H1 (cell line): ENCODE results near the gene UNC80. TPM values are rescaled to one million over a fixed set of nuclear protein-coding genes. Genes with fewer than 3 reads are reported as not detected.

ENCODE experiments used
- CTCF ChIA-PET: fragments of 300-600 bp; sonication (Branson Sonifier 250); formaldehyde crosslinking; loops from one replicate; lab custom pipeline; 2021; ENCODE audit not compliant: partially characterized antibody; lab: Charles Lee
- POLR2A ChIA-PET: fragments of 300-600 bp; sonication (Branson Sonifier 250); formaldehyde crosslinking; loops from one replicate; lab custom pipeline; 2021; ENCODE audit warnings: inconsistent platforms; ENCODE audit not compliant: partially characterized antibody; lab: Charles Lee
- DNase-seq, 2 experiments: peaks; one replicate each; pipeline versions ENCODE4 v3.0.0 to v3.0.0-alpha.2; 2010 to 2022; ENCODE audit warnings: low spot score in 2 of 2, low read depth in 1 of 2, mixed read lengths in 1 of 2
- FAIRE-seq: peaks from 2 replicates; lab custom pipeline; 2011; peaks lifted over from hg19 to GRCh38; lab: Jason Lieb, UNC
- H2AFZ ChIP-seq: 2 replicates; pipeline ENCODE4 v1.8.1; 2012; ENCODE audit warnings: low read length, inconsistent platforms
- H2AK5ac ChIP-seq: 2 replicates; pipeline ENCODE4 v1.6.1; 2013; ENCODE audit warnings: low read depth, low read length
- H2BK120ac ChIP-seq: replicated peaks from 2 replicates; pipeline ENCODE3; 2013; ENCODE audit warnings: low read depth, low read length, inconsistent platforms
- H2BK12ac ChIP-seq: 2 replicates; pipeline ENCODE4 v1.6.1; 2013; ENCODE audit warnings: low read depth, low read length
- H2BK15ac ChIP-seq: 2 replicates; pipeline ENCODE4 v1.6.1; 2013; ENCODE audit warnings: low read length
- H2BK20ac ChIP-seq: 2 replicates; pipeline ENCODE4 v1.6.1; 2013; ENCODE audit warnings: low read length
- H2BK5ac ChIP-seq: 2 replicates; pipeline ENCODE4 v1.6.1; 2013; ENCODE audit warnings: low read depth, low read length
- H3K14ac ChIP-seq: 2 replicates; pipeline ENCODE4 v1.6.1; 2013; ENCODE audit warnings: inconsistent platforms; ENCODE audit not compliant: insufficient read length
- H3K18ac ChIP-seq: 2 replicates; pipeline ENCODE4 v1.6.1; 2013; ENCODE audit warnings: low read length; ENCODE audit errors: extremely low read depth
- H3K23ac ChIP-seq: 2 replicates; pipeline ENCODE4 v1.6.1; 2013; ENCODE audit warnings: inconsistent platforms; ENCODE audit not compliant: insufficient read length
- H3K23me2 ChIP-seq: 2 replicates; pipeline ENCODE4 v1.6.1; 2013; ENCODE audit warnings: low read depth, low read length
- H3K27ac ChIP-seq: 2 replicates; pipeline ENCODE4 v1.6.1; 2011; ENCODE audit warnings: low read depth, low read length, inconsistent platforms
- H3K27me3 ChIP-seq, 4 experiments: replicated peaks in 1 of 4; 1 replicate in 1 of 4; 2 replicates in 3 of 4; pipeline versions ENCODE4 v1.6.1 to v1.8.1; 2011 to 2013; ENCODE audit warnings: low read length in 3 of 4, mild to moderate bottlenecking in 3 of 4, inconsistent platforms in 2 of 4, mixed read lengths in 2 of 4, moderate library complexity in 1 of 4; ENCODE audit not compliant: control insufficient read depth in 3 of 4, insufficient read depth in 3 of 4; ENCODE audit errors: extremely low read depth in 1 of 4
- H3K36me3 ChIP-seq, 4 experiments: 2 replicates each; pipeline versions ENCODE4 v1.6.1 to v1.8.1; 2011 to 2013; ENCODE audit warnings: mild to moderate bottlenecking in 4 of 4, low read length in 3 of 4, moderate library complexity in 2 of 4, control low read depth in 1 of 4, inconsistent platforms in 1 of 4; ENCODE audit not compliant: insufficient read depth in 4 of 4, control insufficient read depth in 2 of 4
- H3K4ac ChIP-seq: replicated peaks from 2 replicates; pipeline ENCODE3; 2013; ENCODE audit warnings: low read length, low read depth, mixed read lengths, inconsistent platforms; ENCODE audit not compliant: insufficient read length
- H3K4me1 ChIP-seq, 4 experiments: replicated peaks in 1 of 4; 1 replicate in 1 of 4; 2 replicates in 3 of 4; pipeline versions ENCODE4 v1.6.1 to v1.8.1; 2011 to 2013; ENCODE audit warnings: low read length in 3 of 4, inconsistent platforms in 2 of 4, mixed read lengths in 1 of 4; ENCODE audit not compliant: insufficient read depth in 4 of 4, control insufficient read depth in 3 of 4
- H3K4me2 ChIP-seq, 2 experiments: 2 replicates each; pipeline versions ENCODE4 v1.6.1 to v1.8.1; 2011 to 2013; ENCODE audit warnings: low read depth in 2 of 2, low read length in 2 of 2, control low read depth in 1 of 2, inconsistent platforms in 1 of 2, mild to moderate bottlenecking in 1 of 2; ENCODE audit not compliant: insufficient read depth in 1 of 2
- H3K4me3 ChIP-seq, 4 experiments: fragments of 200-600, 300-600 bp in 1 of 4; sonication (generic), shearing (Covaris generic), sonication (Bioruptor Twin) in 1 of 4; 2 replicates each; pipeline versions ENCODE4 v1.5.1 to v1.8.1; 2011 to 2016; ENCODE audit warnings: low read length in 4 of 4, low read depth in 3 of 4, control low read depth in 2 of 4, inconsistent platforms in 2 of 4, mild to moderate bottlenecking in 2 of 4, mixed read lengths in 1 of 4, moderate library complexity in 1 of 4; ENCODE audit not compliant: insufficient read depth in 2 of 4; ENCODE audit errors: extremely low read depth in 1 of 4
- H3K56ac ChIP-seq: replicated peaks from 2 replicates; pipeline ENCODE3; 2013; ENCODE audit warnings: low read depth, mild to moderate bottlenecking, mixed read lengths, low read length, inconsistent platforms; ENCODE audit not compliant: insufficient read length
- H3K79me1 ChIP-seq: 2 replicates; pipeline ENCODE4 v1.6.1; 2013; ENCODE audit warnings: low read depth, low read length, control low read depth
- H3K79me2 ChIP-seq, 2 experiments: 2 replicates each; pipeline versions ENCODE4 v1.6.1 to v1.8.1; 2012 to 2013; ENCODE audit warnings: low read length in 2 of 2, mild to moderate bottlenecking in 2 of 2, inconsistent platforms in 1 of 2; ENCODE audit not compliant: insufficient read depth in 2 of 2, control insufficient read depth in 1 of 2
- H3K9ac ChIP-seq, 4 experiments: replicated peaks in 1 of 4; 1 replicate in 1 of 4; 2 replicates in 3 of 4; pipeline versions ENCODE4 v1.6.1 to v1.8.1; 2011 to 2013; ENCODE audit warnings: low read depth in 3 of 4, low read length in 3 of 4, control low read depth in 2 of 4, mild to moderate bottlenecking in 2 of 4, moderate library complexity in 2 of 4, inconsistent platforms in 1 of 4; ENCODE audit errors: extremely low read depth in 1 of 4
- H3K9me3 ChIP-seq, 2 experiments: 2 replicates each; pipeline versions ENCODE4 v1.6.1 to v1.8.1; 2012 to 2013; ENCODE audit warnings: mild to moderate bottlenecking in 2 of 2, moderate library complexity in 2 of 2, control low read depth in 1 of 2, inconsistent platforms in 1 of 2, low read depth in 1 of 2, low read length in 1 of 2, mixed read lengths in 1 of 2; ENCODE audit not compliant: insufficient read depth in 2 of 2
- H4K20me1 ChIP-seq, 2 experiments: replicated peaks in 1 of 2; 2 replicates each; pipeline versions ENCODE3 to v1.8.1; 2011 to 2013; ENCODE audit warnings: inconsistent platforms in 2 of 2, low read length in 2 of 2, mild to moderate bottlenecking in 1 of 2; ENCODE audit not compliant: insufficient read depth in 2 of 2, control insufficient read depth in 1 of 2
- H4K5ac ChIP-seq: 2 replicates; pipeline ENCODE4 v1.6.1; 2013; ENCODE audit warnings: low read length, low read depth, mixed read lengths, inconsistent platforms; ENCODE audit not compliant: insufficient read length
- H4K8ac ChIP-seq: 2 replicates; pipeline ENCODE4 v1.8.0; 2013; ENCODE audit warnings: mild to moderate bottlenecking, moderate library complexity, low read length, inconsistent platforms; ENCODE audit not compliant: insufficient read depth; ENCODE audit errors: extremely low read depth
- H4K91ac ChIP-seq: replicated peaks from 2 replicates; pipeline ENCODE3; 2013; ENCODE audit warnings: low read length, mixed read lengths, inconsistent platforms; ENCODE audit not compliant: insufficient read length
- CREB1 ChIP-seq: IDR thresholded peaks from 2 replicates; pipeline ENCODE4 v1.6.1; 2012; ENCODE audit warnings: inconsistent platforms
- GTF2F1 ChIP-seq: IDR thresholded peaks from 2 replicates; pipeline ENCODE4 v1.6.1; 2012; ENCODE audit warnings: low read depth, low read length, improper control_type of control experiment, borderline replicate concordance
- JUN ChIP-seq: IDR thresholded peaks from 2 replicates; pipeline ENCODE4 v1.6.1; 2011; ENCODE audit warnings: low read depth, mild to moderate bottlenecking, improper control_type of control experiment, low read length
- JUND ChIP-seq: IDR thresholded peaks from 2 replicates; pipeline ENCODE4 v1.6.1; 2011; ENCODE audit warnings: mild to moderate bottlenecking, improper control_type of control experiment, low read length
- KDM1A ChIP-seq: fragments of 200-600, 300-600 bp; sonication (generic); IDR thresholded peaks from 2 replicates; pipeline ENCODE4 v1.7.1; 2016; ENCODE audit warnings: mild to moderate bottlenecking, low read length, borderline replicate concordance
- MAFK ChIP-seq: IDR thresholded peaks from 2 replicates; pipeline ENCODE4 v1.6.1; 2012; ENCODE audit warnings: low read depth, mild to moderate bottlenecking, improper control_type of control experiment, low read length
- PHF8 ChIP-seq: fragments of 200-600 bp; sonication (generic); conservative IDR thresholded peaks from 2 replicates; pipeline ENCODE4 v1.7.1; 2012; ENCODE audit warnings: low read depth, mild to moderate bottlenecking, inconsistent platforms, low read length, moderate library complexity
- POLR2A ChIP-seq, 2 experiments: IDR thresholded peaks; 1 replicate in 1 of 2; 2 replicates in 1 of 2; pipeline ENCODE4 v1.6.1; 2011; ENCODE audit warnings: low read depth in 2 of 2, low read length in 2 of 2, mild to moderate bottlenecking in 2 of 2; ENCODE audit errors: control extremely low read depth in 1 of 2
- POU5F1 ChIP-seq: IDR thresholded peaks from 2 replicates; pipeline ENCODE4 v1.6.1; 2011; ENCODE audit warnings: low read depth, mild to moderate bottlenecking, low read length, moderate library complexity
- SIN3A ChIP-seq, 2 experiments: IDR thresholded peaks in 1 of 2; conservative IDR thresholded peaks in 1 of 2; 2 replicates each; pipeline ENCODE4 v1.6.1; 2011 to 2012; ENCODE audit warnings: low read length in 2 of 2, improper control_type of control experiment in 1 of 2, low read depth in 1 of 2, mild to moderate bottlenecking in 1 of 2
- SP1 ChIP-seq: IDR thresholded peaks from 2 replicates; pipeline ENCODE4 v1.6.1; 2011; ENCODE audit warnings: low read depth, low read length
- SP4 ChIP-seq: IDR thresholded peaks from 2 replicates; pipeline ENCODE4 v1.6.1; 2012; ENCODE audit warnings: low read length, inconsistent platforms
- WGBS, 2 experiments: shearing (Covaris generic) in 1 of 2; methylation state at CpG; one replicate each; pipeline versions ENCODE4 v1.1.6 to v1.1.7; 2013 to 2015; ENCODE audit warnings: low lambda C conversion rate in 2 of 2, mixed read lengths in 2 of 2, inconsistent platforms in 1 of 2, low coverage in 1 of 2, missing lambda C conversion rate in 1 of 2; ENCODE audit not compliant: insufficient replicate concordance in 2 of 2, insufficient coverage in 1 of 2, insufficient read length in 1 of 2; ENCODE audit errors: extremely low coverage in 1 of 2, missing lambda C conversion rate in 1 of 2; 5-methylcytosine and 5-hydroxymethylcytosine counted together
- polyA plus RNA-seq, 7 experiments: library from polyadenylated mRNA; depleted of rRNA in 3 of 7; stranded (reverse) in 5 of 7; unstranded in 2 of 7; fragments of >200 nt in 5 of 7; fragments of 200-250 nt in 2 of 7; gene quantifications; 1 replicate in 5 of 7; 2 replicates in 1 of 7; 4 replicates in 1 of 7; pipeline versions ENCODE4 v1.2.1 to v1.2.3, GENCODE V29; 2011 to 2013; ENCODE audit warnings: missing spikeins in 2 of 7, mixed read lengths in 2 of 7
- total RNA-seq: library from RNA; stranded (reverse); fragmentation: NEBNext Ultra II Directional; extraction: Animal tissue kit (Norgen Biotek cat#: 25700); gene quantifications from 2 replicates; pipeline ENCODE4 v1.2.1, GENCODE V29; 2021
- TF ChIP-seq, protein P1 (sequence below), 3 experiments: IDR thresholded peaks; 1 replicate in 2 of 3; 2 replicates in 1 of 3; pipeline versions ENCODE4 v1.5.1 to v1.6.1; 2011; ENCODE audit warnings: low read length in 3 of 3, mild to moderate bottlenecking in 3 of 3, inconsistent platforms in 2 of 3, low read depth in 1 of 3, moderate library complexity in 1 of 3; ENCODE audit not compliant: insufficient read depth in 1 of 3; ENCODE audit errors: control extremely low read depth in 1 of 3

UNC80 gene
- total and polyA plus RNA-seq, 2 of the 8 experiments (the other 6 are each of a cell fraction or from before 2014, with no cell fraction given): 0.53 to 0.56 TPM

DNA sequence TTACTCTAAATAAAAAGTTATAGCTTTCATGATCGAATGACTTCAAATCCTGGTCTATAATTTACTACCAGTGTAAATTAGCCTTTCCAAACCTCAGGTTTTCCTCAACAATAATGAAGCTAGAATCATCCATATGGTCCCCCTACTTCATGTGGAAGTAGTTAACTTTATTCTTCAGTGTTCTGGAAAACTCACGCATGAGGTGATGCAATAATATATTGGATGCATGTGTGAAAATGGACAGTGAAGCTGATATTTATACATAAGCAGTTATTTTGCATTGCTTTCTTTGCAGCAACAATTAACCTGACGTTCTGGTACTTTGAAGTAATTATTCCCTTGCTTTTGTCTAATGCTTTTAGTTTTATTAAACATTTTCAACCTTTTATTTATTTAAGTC lies 18.6 kb upstream of the UNC80 start:
- FAIRE-seq: no peak
- 60% methylated on average over 3 of the region's 3 CpGs; no CpG with 5 or more reads in 1 of the 2 experiments for WGBS, 2 experiments
- Histone ChIP-seq H4K91ac (no peak overlapping the region), H3K9ac (no peak overlapping the region), H2BK12ac (no peak overlapping the region), H3K56ac (no peak overlapping the region), H2AK5ac (no peak overlapping the region), H3K27me3 (peaks cover 35 to 59% (median 50%) of the 10 kb centered on the region in 4 experiments), H4K8ac (no peak overlapping the region), H3K36me3 (no peaks in the 10 kb centered on the region), H4K5ac (no peak overlapping the region), H3K4me1 (no peaks in the 10 kb centered on the region; a peak in 2 of 7 replicates), H3K18ac (no peak overlapping the region), H2BK20ac (no peak overlapping the region), H2BK5ac (no peak overlapping the region), H3K23ac (no peak overlapping the region), H3K4me2 (no peak overlapping the region), H4K20me1 (peaks cover 0 to 1% of the 10 kb centered on the region in 2 experiments), H2AFZ (no peak overlapping the region), H3K23me2 (no peaks in the 10 kb centered on the region), H3K79me1 (no peaks in the 10 kb centered on the region), H3K4me3 (no peak overlapping the region), H2BK120ac (no peak overlapping the region), H3K79me2 (no peaks in the 10 kb centered on the region), H3K14ac (no peak overlapping the region), H3K4ac (no peak overlapping the region), H2BK15ac (no peak overlapping the region), H3K9me3 (peaks cover 0 to 5% of the 10 kb centered on the region in 2 experiments; a peak in 1 of 4 replicates), H3K27ac (no peak overlapping the region)
- CTCF ChIA-PET: no interaction called here
- POLR2A ChIA-PET: interaction anchor here (2.5 kb wide), 1 partner anchor 19 kb away, joined by 5 read pairs; the partner anchor contains the start of gene UNC80
- DNase-seq: no peak
- TF ChIP-seq JUN (no peak), SP1 (no peak), CREB1 (no peak), SIN3A (conservative IDR thresholded peaks at IDR 0.05 in 1 of 2, IDR thresholded peaks at IDR 0.05 in 1 of 2; ENCODE audit: low read depth in 1 of 2, low read length in 2 of 2) (no peak), PHF8 (no peak), POLR2A (IDR thresholded peaks at IDR 0.05; ENCODE audit: control extremely low read depth in 1 of 2, low read depth in 2 of 2, low read length in 2 of 2) (no peak), SP4 (no peak), GTF2F1 (no peak), JUND (no peak), MAFK (no peak), KDM1A (no peak), POU5F1 (no peak)
- TF ChIP-seq, protein P1, sequence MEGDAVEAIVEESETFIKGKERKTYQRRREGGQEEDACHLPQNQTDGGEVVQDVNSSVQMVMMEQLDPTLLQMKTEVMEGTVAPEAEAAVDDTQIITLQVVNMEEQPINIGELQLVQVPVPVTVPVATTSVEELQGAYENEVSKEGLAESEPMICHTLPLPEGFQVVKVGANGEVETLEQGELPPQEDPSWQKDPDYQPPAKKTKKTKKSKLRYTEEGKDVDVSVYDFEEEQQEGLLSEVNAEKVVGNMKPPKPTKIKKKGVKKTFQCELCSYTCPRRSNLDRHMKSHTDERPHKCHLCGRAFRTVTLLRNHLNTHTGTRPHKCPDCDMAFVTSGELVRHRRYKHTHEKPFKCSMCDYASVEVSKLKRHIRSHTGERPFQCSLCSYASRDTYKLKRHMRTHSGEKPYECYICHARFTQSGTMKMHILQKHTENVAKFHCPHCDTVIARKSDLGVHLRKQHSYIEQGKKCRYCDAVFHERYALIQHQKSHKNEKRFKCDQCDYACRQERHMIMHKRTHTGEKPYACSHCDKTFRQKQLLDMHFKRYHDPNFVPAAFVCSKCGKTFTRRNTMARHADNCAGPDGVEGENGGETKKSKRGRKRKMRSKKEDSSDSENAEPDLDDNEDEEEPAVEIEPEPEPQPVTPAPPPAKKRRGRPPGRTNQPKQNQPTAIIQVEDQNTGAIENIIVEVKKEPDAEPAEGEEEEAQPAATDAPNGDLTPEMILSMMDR (IDR thresholded peaks at IDR 0.05; ENCODE audit: control extremely low read depth in 1 of 3, insufficient read depth in 1 of 3, low read depth in 1 of 3, low read length in 3 of 3): no peak
